Activated CD4-positive, alpha-beta memory T cell treated with anti-CD3 and anti-CD28 coated beads for 36 hours (primary cell): Measurements from ENCODE around the gene TCAP. TPM values are rescaled to one million over a fixed set of nuclear protein-coding genes. Genes with fewer than 3 reads are reported as not detected.

Experiments used
- CTCF ChIA-PET: fragments of 350-600 bp; sonication (Branson Sonifier 250); formaldehyde crosslinking; loops from one replicate; lab custom pipeline; 2021; ENCODE audit warnings: antibody characterized with exemption, inconsistent platforms; lab: Charles Lee
- POLR2A ChIA-PET: fragments of 350-600 bp; sonication (Branson Sonifier 250); formaldehyde crosslinking; loops from one replicate; lab custom pipeline; 2021; ENCODE audit warnings: antibody characterized with exemption; lab: Charles Lee
- DNase-seq: peaks from one replicate; pipeline ENCODE4 v3.0.0-alpha.2; 2020
- H3K27ac Mint-ChIP-seq: one replicate; pipeline ENCODE4 v1.8.0; 2021; ENCODE audit warnings: mixed read lengths
- H3K27me3 Mint-ChIP-seq: one replicate; pipeline ENCODE4 v1.8.0; 2021; ENCODE audit warnings: mixed read lengths
- H3K36me3 Mint-ChIP-seq: one replicate; pipeline ENCODE4 v1.8.0; 2021; ENCODE audit warnings: mixed read lengths
- H3K4me1 Mint-ChIP-seq: one replicate; pipeline ENCODE4 v1.8.0; 2021; ENCODE audit warnings: low read depth, mixed read lengths
- H3K4me3 Mint-ChIP-seq: one replicate; pipeline ENCODE4 v1.8.0; 2021; ENCODE audit warnings: mild to moderate bottlenecking, mixed read lengths
- H3K9me3 Mint-ChIP-seq: one replicate; pipeline ENCODE4 v1.8.0; 2021; ENCODE audit warnings: mixed read lengths
- intact Hi-C: fragments of 100-400 bp; cut with micrococcal nuclease; formaldehyde crosslinking; loops from one replicate; pipeline ENCODE4 v1.15.1; 2023
- total RNA-seq, 2 experiments: library from RNA; stranded (reverse); gene quantifications; one replicate each; pipeline ENCODE4 v1.2.3, GENCODE V29; 2021

Gene TCAP
- total RNA-seq, 2 experiments from 2014 or later: 0.80 to 0.90 TPM

DNA sequence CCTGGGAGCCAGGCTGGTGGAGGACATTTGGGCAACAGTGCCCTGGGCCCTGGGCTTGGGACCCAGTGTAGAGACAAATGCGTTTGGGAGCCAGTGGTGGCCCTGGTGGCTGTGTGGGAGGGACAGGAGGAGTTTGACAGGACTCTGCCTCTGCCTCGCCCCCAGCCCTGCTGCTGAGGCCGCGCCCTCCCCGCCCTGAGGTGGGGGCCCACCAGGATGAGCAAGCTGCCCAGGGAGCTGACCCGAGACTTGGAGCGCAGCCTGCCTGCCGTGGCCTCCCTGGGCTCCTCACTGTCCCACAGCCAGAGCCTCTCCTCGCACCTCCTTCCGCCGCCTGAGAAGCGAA lies 11.9 kb upstream of the TCAP start:
- CTCF ChIA-PET: interaction anchor here (0.7 to 7.4 kb wide), 40 partner anchors 9 to 423 kb away, joined by 3 to 117 read pairs (median 5); partner anchors contain the start of genes ERBB2, IKZF3, MIEN1 and PGAP3
- H3K36me3 Mint-ChIP-seq: peaks cover 3% of the 10 kb centered on the region
- no peaks in the 10 kb centered on the region for H3K27me3 Mint-ChIP-seq
- intact Hi-C loops: no loop called here
- H3K27ac Mint-ChIP-seq: no peak overlapping the region
- POLR2A ChIA-PET: interaction anchor here (0.6 to 1.1 kb wide), 2 partner anchors 15 to 49 kb away, joined by 3 read pairs; partner anchors contain the start of gene PNMT
- no peak for DNase-seq
- H3K9me3 Mint-ChIP-seq: no peaks in the 10 kb centered on the region
- peaks cover 8% of the 10 kb centered on the region for H3K4me1 Mint-ChIP-seq
- no peak overlapping the region for H3K4me3 Mint-ChIP-seq

DNA sequence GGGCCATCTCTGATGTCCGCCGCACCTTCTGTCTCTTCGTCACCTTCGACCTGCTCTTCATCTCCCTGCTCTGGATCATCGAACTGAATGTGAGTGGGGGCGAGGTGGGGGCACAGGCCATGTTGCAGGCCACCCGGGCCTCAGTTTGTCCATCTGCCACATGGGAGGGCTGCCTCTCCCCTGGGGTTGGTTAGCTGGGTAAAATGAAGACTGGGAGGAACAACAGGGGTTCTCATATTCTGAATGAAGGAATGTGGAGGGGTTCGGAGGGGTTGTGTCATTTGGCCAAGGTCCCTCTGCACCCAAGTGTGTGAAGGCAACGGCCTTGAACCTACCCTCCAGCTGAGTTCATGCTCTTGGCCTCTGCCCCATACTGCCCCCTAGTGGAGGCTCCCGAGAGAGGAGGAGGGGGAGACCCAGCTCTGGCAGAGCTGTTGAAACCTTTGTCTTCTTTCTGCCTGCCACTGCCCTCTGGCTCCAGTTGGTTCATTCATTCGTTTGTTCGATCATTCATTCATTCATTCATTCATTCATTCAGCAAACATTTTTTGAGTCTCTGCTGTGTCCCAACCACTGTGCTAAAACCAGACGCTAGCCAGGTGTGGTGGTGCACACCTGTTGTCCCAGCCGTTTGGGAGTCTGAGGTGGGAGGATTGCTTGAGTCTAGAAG lies 11.4 kb upstream of the TCAP start:
- Mint-ChIP-seq H3K4me1 (peaks cover 7% of the 10 kb centered on the region), H3K27ac (no peak overlapping the region), H3K4me3 (no peak overlapping the region), H3K36me3 (peaks cover 2% of the 10 kb centered on the region), H3K9me3 (no peaks in the 10 kb centered on the region), H3K27me3 (no peaks in the 10 kb centered on the region)
- intact Hi-C loops: no loop called here
- DNase-seq: peak; percentile 88
- ChIA-PET POLR2A (interaction anchor here (0.6 to 1.1 kb wide), 3 partner anchors 15 to 49 kb away, joined by 3 to 5 read pairs (median 3); partner anchors contain the start of genes PGAP3 and PNMT), CTCF (interaction anchor here (0.6 to 7.4 kb wide), 46 partner anchors 9 to 638 kb away, joined by 3 to 117 read pairs (median 5); partner anchors contain the start of genes ERBB2, IKZF3, MIEN1 and PGAP3)

DNA sequence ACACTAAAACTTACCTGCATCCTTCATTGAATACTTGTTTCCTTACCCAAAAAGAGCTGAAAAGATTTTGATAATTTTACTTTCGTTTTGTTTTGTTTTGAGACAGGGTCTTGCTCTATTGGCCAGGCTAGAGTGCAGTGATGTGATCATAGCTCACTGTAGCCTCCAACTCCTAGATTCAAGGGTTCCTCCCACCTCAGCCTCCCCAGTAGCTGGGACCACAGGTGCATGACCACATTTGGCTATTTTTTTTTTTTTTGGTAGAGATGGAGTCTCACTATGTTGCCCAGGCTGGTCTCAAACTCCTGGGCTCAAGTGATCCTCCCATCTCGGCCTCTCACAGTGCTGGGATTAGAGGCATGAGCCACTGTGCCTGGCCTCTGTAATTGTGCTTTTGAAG lies 10.0 kb upstream of the TCAP start:
- Mint-ChIP-seq H3K4me3 (no peak overlapping the region), H3K4me1 (peaks cover 5% of the 10 kb centered on the region), H3K27ac (no peak overlapping the region), H3K9me3 (no peaks in the 10 kb centered on the region), H3K36me3 (peaks cover 2% of the 10 kb centered on the region), H3K27me3 (no peaks in the 10 kb centered on the region)
- DNase-seq: no peak
- intact Hi-C loops: no loop called here
- POLR2A ChIA-PET: interaction anchor here (0.6 kb wide), 2 partner anchors 30 to 271 kb away, joined by 3 read pairs; no protein-coding TSS in a partner anchor
- CTCF ChIA-PET: interaction anchor here (0.6 to 7.4 kb wide), 20 partner anchors 10 to 504 kb away, joined by 3 to 117 read pairs (median 8); partner anchors contain the start of genes ERBB2, MIEN1, PNMT and STARD3

DNA sequence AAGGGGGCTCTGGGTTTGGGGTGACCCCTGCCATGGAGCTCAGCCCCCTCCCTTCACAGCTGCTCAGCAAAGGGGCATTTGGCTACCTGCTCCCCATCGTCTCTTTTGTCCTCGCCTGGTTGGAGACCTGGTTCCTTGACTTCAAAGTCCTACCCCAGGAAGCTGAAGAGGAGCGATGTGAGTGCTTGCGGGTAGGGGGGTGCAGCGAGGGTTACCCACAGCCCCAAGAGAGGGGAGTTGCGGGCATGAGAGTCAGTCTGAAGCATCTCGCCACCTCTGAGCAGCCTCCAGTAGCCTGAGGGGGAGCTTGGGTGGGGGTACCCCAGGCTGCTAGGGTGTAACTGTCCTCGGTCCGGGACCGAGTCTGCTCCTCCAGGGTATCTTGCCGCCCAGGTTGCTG lies 6.8 kb upstream of the TCAP start:
- Mint-ChIP-seq H3K4me3 (no peak overlapping the region), H3K36me3 (peaks cover 11% of the 10 kb centered on the region), H3K27me3 (no peaks in the 10 kb centered on the region), H3K9me3 (no peaks in the 10 kb centered on the region), H3K27ac (no peak overlapping the region), H3K4me1 (peaks cover 3% of the 10 kb centered on the region)
- ChIA-PET POLR2A (no interaction called here), CTCF (interaction anchor here (1.9 kb wide), 1 partner anchor 36 kb away, joined by 5 read pairs; no protein-coding TSS in a partner anchor)
- no peak for DNase-seq
- intact Hi-C loops: loop anchor here (2.0 kb wide), 1 partner anchor 20 kb away; no protein-coding TSS in a partner anchor

DNA sequence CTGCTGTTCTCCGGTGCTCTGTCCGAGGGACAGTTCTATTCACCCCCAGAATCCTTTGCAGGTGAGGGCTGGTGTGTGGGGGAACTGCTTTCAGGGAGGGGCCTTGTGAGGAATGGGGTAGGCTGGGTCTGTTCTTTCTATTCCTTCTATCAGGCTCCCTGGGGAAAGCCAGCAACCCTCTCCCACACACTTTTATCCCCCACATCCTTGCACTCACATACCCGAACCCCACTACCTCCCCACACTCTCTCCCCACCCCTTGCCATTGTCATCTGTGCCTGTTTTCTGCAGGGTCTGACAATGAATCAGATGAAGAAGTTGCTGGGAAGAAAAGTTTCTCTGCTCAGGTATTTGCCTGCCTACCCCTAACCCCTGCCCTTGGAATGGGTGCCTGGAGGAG lies 6.4 kb upstream of the TCAP start:
- DNase-seq: no peak
- Mint-ChIP-seq H3K27me3 (no peaks in the 10 kb centered on the region), H3K4me3 (no peak overlapping the region), H3K4me1 (peaks cover under 1% of the 10 kb centered on the region), H3K27ac (no peak overlapping the region), H3K36me3 (peaks cover 11% of the 10 kb centered on the region), H3K9me3 (no peaks in the 10 kb centered on the region)
- intact Hi-C loops: loop anchor here (2.0 kb wide), 1 partner anchor 20 kb away; no protein-coding TSS in a partner anchor
- ChIA-PET CTCF (no interaction called here), POLR2A (no interaction called here)

DNA sequence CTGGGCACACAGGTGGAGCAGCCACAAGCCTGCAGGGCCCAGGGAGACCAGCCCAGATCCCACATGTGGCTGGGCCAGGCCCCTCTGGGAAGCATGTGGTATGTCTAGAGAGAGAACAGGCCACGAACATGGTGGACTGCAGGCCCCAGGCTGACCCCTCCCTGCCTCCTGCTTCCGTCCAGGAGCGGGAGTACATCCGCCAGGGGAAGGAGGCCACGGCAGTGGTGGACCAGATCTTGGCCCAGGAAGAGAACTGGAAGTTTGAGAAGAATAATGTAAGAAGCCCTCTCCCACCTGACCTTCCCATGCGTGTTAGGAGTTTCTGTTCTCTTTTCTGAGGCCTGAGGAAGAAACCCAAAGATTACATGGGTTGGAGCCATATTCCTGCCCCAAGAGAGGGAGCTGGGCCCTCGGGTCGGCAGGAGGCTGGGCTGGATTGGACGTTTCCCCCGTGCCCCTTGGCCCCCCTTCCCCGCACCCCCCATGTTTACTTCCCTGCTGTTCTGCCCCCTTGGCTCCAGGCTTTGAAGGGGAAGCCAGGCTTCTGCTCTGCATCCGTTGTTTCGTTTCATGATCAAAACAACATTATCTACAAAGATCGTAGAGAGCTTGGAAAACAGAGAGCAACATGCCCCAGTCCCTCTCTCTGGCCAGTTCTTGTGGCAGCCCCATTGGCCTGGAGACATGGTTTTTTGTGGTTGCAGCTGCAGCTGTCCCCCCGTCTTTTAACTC lies 5.7 kb upstream of the TCAP start:
- Mint-ChIP-seq H3K9me3 (no peaks in the 10 kb centered on the region), H3K4me1 (no peaks in the 10 kb centered on the region), H3K27me3 (no peaks in the 10 kb centered on the region), H3K36me3 (peaks cover 11% of the 10 kb centered on the region), H3K27ac (no peak overlapping the region), H3K4me3 (no peak overlapping the region)
- POLR2A ChIA-PET: no interaction called here
- CTCF ChIA-PET: interaction anchor here (1.6 kb wide), 1 partner anchor 38 kb away, joined by 5 read pairs; no protein-coding TSS in a partner anchor
- DNase-seq: no peak
- intact Hi-C loops: loop anchor here (2.0 kb wide), 1 partner anchor 19 kb away; no protein-coding TSS in a partner anchor

DNA sequence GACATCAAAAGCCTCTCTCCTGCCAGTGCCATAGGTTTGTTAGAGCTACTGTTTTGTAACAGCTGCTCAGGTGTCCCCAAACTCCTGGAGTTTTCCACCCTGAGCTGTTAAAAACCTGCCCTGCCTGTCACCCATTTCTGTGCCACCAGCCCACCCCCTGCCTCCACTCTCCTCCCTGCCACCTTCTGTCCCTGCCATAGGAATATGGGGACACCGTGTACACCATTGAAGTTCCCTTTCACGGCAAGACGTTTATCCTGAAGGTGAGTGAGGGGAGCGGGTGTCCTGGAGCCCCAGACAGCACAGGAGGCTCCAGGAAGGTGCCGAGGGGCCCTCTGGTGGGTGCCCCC lies 5.2 kb upstream of the TCAP start:
- Mint-ChIP-seq H3K9me3 (no peaks in the 10 kb centered on the region), H3K27me3 (no peaks in the 10 kb centered on the region), H3K4me1 (no peaks in the 10 kb centered on the region), H3K27ac (no peak overlapping the region), H3K36me3 (peaks cover 10% of the 10 kb centered on the region), H3K4me3 (no peak overlapping the region)
- intact Hi-C loops: no loop called here
- no peak for DNase-seq
- POLR2A ChIA-PET: no interaction called here
- CTCF ChIA-PET: interaction anchor here (1.6 kb wide), 1 partner anchor 38 kb away, joined by 5 read pairs; no protein-coding TSS in a partner anchor

DNA sequence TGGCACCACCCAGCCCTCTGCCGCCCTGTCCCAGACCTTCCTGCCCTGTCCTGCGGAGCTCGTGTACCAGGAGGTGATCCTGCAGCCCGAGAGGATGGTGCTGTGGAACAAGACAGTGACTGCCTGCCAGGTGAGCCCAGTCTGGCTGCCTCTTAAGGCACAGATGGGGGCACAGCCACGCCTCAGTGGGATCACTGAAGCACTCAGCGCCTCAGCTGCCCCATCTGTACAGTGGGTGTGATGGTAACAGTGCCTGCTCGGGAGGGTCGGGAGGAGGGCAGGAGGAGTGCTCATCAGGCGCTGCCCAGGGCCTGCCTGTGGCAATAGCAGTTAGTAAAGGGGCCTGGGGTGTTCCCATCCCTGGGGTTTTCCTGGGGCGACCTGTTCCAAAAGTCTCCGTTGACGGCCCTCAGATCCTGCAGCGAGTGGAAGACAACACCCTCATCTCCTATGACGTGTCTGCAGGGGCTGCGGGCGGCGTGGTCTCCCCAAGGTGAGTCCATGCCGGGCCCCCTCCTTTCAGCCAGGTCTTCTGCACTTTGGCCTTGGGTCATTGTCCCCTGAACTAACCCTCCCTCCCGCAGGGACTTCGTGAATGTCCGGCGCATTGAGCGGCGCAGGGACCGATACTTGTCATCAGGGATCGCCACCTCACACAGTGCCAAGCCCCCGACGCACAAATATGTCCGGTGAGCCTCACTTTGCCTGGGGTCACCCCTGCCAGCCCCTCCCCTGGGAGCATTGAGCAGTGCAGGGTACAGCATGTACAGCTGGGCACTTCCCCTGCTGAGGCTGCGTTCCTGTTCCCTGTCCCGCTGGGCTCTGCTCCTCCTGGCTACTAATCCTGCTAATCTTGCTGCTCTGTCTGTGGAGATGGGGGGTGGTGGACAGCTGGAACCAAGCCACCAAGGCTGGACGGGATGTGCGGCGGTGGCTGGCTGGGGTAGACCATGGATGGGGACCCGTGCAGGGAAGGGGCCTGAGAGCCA lies 4.5 kb upstream of the TCAP start:
- Mint-ChIP-seq H3K4me1 (no peaks in the 10 kb centered on the region), H3K4me3 (no peak overlapping the region), H3K27me3 (peaks cover 1% of the 10 kb centered on the region), H3K9me3 (no peaks in the 10 kb centered on the region), H3K36me3 (peaks cover 9% of the 10 kb centered on the region), H3K27ac (no peak overlapping the region)
- intact Hi-C loops: no loop called here
- ChIA-PET CTCF (interaction anchor here (1.6 to 3.1 kb wide), 2 partner anchors 7 to 39 kb away, joined by 5 to 12 read pairs; no protein-coding TSS in a partner anchor), POLR2A (no interaction called here)
- DNase-seq: no peak

DNA sequence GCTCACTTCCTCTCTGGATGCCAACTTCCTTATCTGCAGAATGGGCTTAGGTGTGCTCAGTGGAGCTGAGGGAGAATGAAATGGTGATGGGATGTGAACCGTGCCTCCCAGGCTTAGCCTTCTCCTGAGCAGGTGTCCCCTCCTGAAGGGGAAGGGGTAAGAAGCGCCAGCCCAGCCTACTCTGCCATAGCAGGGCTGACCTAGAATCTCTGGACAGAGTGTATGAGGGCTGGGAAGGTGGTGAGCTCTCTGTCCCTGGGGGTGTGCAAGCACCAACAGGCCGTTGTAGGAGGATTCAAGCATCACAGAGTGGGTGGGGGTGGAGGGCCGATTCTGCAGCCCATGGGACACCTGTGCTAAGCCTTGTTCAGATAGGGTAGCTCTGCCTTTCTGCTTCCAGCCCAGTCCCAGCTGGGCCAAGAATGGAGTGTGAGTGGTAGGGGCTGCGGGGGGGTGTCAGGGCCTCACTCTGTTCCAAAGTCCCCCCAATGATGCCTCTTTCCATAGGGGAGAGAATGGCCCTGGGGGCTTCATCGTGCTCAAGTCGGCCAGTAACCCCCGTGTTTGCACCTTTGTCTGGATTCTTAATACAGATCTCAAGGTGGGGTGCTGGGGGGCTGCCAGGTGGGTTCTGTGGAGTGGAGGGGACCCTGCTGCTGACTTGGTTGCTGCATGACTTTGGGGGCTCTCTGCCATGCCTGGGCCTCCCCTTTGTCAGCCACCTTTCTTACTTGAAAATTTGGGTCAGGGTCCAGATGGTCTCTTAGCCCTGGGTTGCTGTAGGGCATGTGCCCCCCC lies 3.2 kb upstream of the TCAP start:
- DNase-seq: no peak
- Mint-ChIP-seq H3K36me3 (peaks cover 9% of the 10 kb centered on the region), H3K27ac (no peak overlapping the region), H3K9me3 (no peaks in the 10 kb centered on the region), H3K4me3 (no peak overlapping the region), H3K4me1 (no peaks in the 10 kb centered on the region), H3K27me3 (peaks cover 12% of the 10 kb centered on the region)
- ChIA-PET POLR2A (no interaction called here), CTCF (interaction anchor here (3.1 kb wide), 1 partner anchor 9 kb away, joined by 12 read pairs; no protein-coding TSS in a partner anchor)
- intact Hi-C loops: no loop called here

DNA sequence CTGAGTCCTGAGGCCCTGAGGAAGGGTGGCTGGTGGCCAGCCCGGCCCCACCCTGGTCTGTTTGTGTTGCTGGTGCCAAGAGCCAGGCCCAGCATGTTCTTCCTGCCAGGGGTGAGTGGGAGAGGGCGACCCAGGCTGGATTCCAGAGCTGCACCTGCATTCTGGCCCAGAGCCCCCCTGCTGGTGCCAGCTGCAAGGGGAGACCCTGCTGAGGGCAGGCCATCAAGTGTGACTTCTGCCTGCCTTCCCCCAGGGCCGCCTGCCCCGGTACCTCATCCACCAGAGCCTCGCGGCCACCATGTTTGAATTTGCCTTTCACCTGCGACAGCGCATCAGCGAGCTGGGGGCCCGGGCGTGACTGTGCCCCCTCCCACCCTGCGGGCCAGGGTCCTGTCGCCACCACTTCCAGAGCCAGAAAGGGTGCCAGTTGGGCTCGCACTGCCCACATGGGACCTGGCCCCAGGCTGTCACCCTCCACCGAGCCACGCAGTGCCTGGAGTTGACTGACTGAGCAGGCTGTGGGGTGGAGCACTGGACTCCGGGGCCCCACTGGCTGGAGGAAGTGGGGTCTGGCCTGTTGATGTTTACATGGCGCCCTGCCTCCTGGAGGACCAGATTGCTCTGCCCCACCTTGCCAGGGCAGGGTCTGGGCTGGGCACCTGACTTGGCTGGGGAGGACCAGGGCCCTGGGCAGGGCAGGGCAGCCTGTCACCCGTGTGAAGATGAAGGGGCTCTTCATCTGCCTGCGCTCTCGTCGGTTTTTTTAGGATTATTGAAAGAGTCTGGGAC lies 2.4 kb upstream of the TCAP start:
- intact Hi-C loops: no loop called here
- H3K36me3 Mint-ChIP-seq: peaks cover 9% of the 10 kb centered on the region
- POLR2A ChIA-PET: no interaction called here
- no peak overlapping the region for H3K4me3 Mint-ChIP-seq
- DNase-seq: no peak
- H3K27me3 Mint-ChIP-seq: peaks cover 14% of the 10 kb centered on the region
- no peaks in the 10 kb centered on the region for H3K9me3 Mint-ChIP-seq
- peaks cover under 1% of the 10 kb centered on the region for H3K4me1 Mint-ChIP-seq
- CTCF ChIA-PET: interaction anchor here (1.5 to 3.1 kb wide), 2 partner anchors 9 to 39 kb away, joined by 3 to 12 read pairs; no protein-coding TSS in a partner anchor
- no peak overlapping the region for H3K27ac Mint-ChIP-seq
